ENCODE data around the gene ENTPD7.
"Not testable (repeated sequence)": the region's sequence is repeated elsewhere in the genome, so short reads cannot be mapped to it uniquely, and the experiment has no call there.

ENTPD7 gene

GRCh38 chr10:99720387-99720786 lies 61.1 kb downstream of the ENTPD7 start:
- Histone ChIP-seq H3K36me3 (peaks cover 72% of the 10 kb centered on the region), H3K27ac (no peak overlapping the region)

GRCh38 chr10:99730026-99730425 lies 70.7 kb downstream of the ENTPD7 start:
- no peaks in the 10 kb centered on the region for H3K27me3 ChIP-seq (ENCODE audit: insufficient read depth, low read depth, severe bottlenecking)
- DNase-seq = no peak
- H3K27ac ChIP-seq = no peak overlapping the region
- no peak overlapping the region for H3K4me3 ChIP-seq (ENCODE audit: low read depth, low read length)
- no peaks in the 10 kb centered on the region for H3K9me3 ChIP-seq (ENCODE audit: severe bottlenecking)
- TF ChIP-seq CTCF (IDR thresholded peaks at IDR 0.05; ENCODE audit: low read depth, low read length) = no peak
- H3K36me3 ChIP-seq = peaks cover 36% of the 10 kb centered on the region

More at GRCh38 chr10:99720387-99720786, 61.1 kb downstream of the ENTPD7 start:
- DNase-seq = no peak
- Histone ChIP-seq H3K27me3 (ENCODE audit: insufficient read depth, low read depth, severe bottlenecking) (no peaks in the 10 kb centered on the region), H3K9me3 (ENCODE audit: severe bottlenecking) (no peaks in the 10 kb centered on the region), H3K4me3 (ENCODE audit: low read depth, low read length) (no peak overlapping the region)
- no peak for TF ChIP-seq CTCF (IDR thresholded peaks at IDR 0.05; ENCODE audit: low read depth, low read length)

GRCh38 chr10:99731306-99732032 lies 72.2 kb downstream of the ENTPD7 start:
- Histone ChIP-seq H3K9me3 (ENCODE audit: severe bottlenecking) (no peaks in the 10 kb centered on the region), H3K4me3 (ENCODE audit: low read depth, low read length) (peak overlapping the region; percentile 92), H3K27ac (peak overlapping the region; percentile 71), H3K36me3 (peaks cover 22% of the 10 kb centered on the region), H3K27me3 (ENCODE audit: insufficient read depth, low read depth, severe bottlenecking) (no peaks in the 10 kb centered on the region)
- DNase-seq = no peak
- no peak for TF ChIP-seq CTCF (IDR thresholded peaks at IDR 0.05; ENCODE audit: low read depth, low read length)

GRCh38 chr10:99732033-99732842 lies 72.9 kb downstream of the ENTPD7 start, which contains the start of the genes COX15 and CUTC:
COX15 (minus strand) TSS chr10:99732127; CDS start chr10:99732049, 78 bp downstream.
CUTC (plus strand) TSS chr10:99732234; CDS start chr10:99732349, 115 bp downstream.
- peak; percentile 97 for DNase-seq
- H3K4me3 ChIP-seq (ENCODE audit: low read depth, low read length) = peak within 1 kb of the TSS; percentile 92
- peaks cover 18% of the 10 kb centered on the region for H3K36me3 ChIP-seq
- H3K9me3 ChIP-seq (ENCODE audit: severe bottlenecking) = no peaks in the 10 kb centered on the region
- no peaks in the 10 kb centered on the region for H3K27me3 ChIP-seq (ENCODE audit: insufficient read depth, low read depth, severe bottlenecking)
- H3K27ac ChIP-seq = peak within 1 kb of the TSS; percentile 71
- peak; percentile 52 for TF ChIP-seq CTCF (IDR thresholded peaks at IDR 0.05; ENCODE audit: low read depth, low read length)

- no peaks in the 10 kb centered on the region for H3K27me3 ChIP-seq (ENCODE audit: insufficient read depth, low read depth, severe bottlenecking)
- no peaks in the 10 kb centered on the region for H3K9me3 ChIP-seq (ENCODE audit: severe bottlenecking)
- TF ChIP-seq CTCF (IDR thresholded peaks at IDR 0.05; ENCODE audit: low read depth, low read length) = no peak
- no peak overlapping the region for H3K27ac ChIP-seq
- peaks cover 15% of the 10 kb centered on the region for H3K36me3 ChIP-seq
- no peak overlapping the region for H3K4me3 ChIP-seq (ENCODE audit: low read depth, low read length)
- DNase-seq = no peak
These were observed 74.1 kb downstream of the ENTPD7 start for GRCh38 chr10:99733366-99733765.

GRCh38 chr10:99734111-99734510 lies 74.8 kb downstream of the ENTPD7 start:
- not testable (repeated sequence) for H3K9me3 ChIP-seq (ENCODE audit: severe bottlenecking); H3K27ac ChIP-seq; H3K4me3 ChIP-seq (ENCODE audit: low read depth, low read length); DNase-seq; H3K27me3 ChIP-seq (ENCODE audit: insufficient read depth, low read depth, severe bottlenecking)
- H3K36me3 ChIP-seq = peaks cover 12% of the 10 kb centered on the region
